HG02852 (cell line): ENCODE measurements around the gene RABL2A.
"Not testable (repeated sequence)": the region's sequence is repeated elsewhere in the genome, so short reads cannot be mapped to it uniquely, and the experiment has no call there.

Source experiments
- ATAC-seq: cut with Tn5 transposase; IDR thresholded peaks from one replicate; pipeline ENCODE4 v1.9.1; 2021; ENCODE audit warnings: mild to moderate bottlenecking, moderate library complexity; ENCODE audit not compliant: unreplicated experiment

The RABL2A gene

GRCh38 chr2:113626616-113627330 is at the start of gene RABL2A:
Gene RABL2A (plus strand): TSS chr2:113627266. CDS start chr2:113628607, 1,341 bp downstream.
- peak; percentile 95 for ATAC-seq

DNA sequence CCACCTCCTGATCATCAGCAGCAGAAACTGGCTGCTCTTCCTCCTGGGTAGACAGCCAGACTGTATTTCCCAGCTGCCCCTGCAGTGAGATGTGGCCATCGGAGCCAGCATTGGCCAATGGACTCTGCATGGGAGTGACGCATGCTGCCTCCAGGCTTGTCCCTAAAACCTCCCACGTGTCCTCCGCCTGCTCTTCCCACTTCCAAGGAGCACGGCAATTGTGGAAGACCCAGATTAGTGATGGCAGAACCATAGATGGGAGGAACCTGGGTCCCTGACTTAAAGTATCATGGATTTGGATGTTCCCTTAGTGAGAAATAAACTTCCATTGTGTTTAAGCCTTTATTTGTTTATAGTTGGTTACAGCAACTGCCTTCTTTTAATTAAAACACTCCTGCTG is 48.6 kb upstream of the RABL2A start:
- ATAC-seq, result not testable (repeated sequence)

DNA sequence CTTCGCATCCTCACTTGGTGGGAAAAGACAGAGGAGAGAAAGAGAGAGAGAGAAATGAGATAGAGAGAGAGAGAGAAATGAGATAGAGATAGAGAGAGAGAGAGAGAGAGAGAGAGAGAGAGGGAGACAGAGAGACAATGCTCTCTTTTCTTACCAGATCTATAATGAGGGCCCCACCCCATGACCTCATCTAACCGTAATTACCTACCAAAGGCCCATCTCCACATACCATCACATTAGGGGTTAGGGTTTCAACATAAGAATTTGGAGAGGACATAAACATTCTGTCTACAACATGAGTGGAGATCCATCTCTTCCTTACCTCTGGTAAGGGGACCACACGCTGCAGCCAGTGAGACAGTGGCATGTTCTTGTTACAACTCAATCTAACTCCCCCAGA is 44.6 kb upstream of the RABL2A start:
- ATAC-seq, result not testable (repeated sequence)

- not testable (repeated sequence) for ATAC-seq
Measured at GRCh38 chr2:113583521-113584225, 43.4 kb upstream of the RABL2A start.

GRCh38 chr2:113584311-113585092 is 42.6 kb upstream of the RABL2A start:
- ATAC-seq, result not testable (repeated sequence)

- ATAC-seq, result not testable (repeated sequence)
Measured at GRCh38 chr2:113587201-113587600, 39.9 kb upstream of the RABL2A start.

DNA sequence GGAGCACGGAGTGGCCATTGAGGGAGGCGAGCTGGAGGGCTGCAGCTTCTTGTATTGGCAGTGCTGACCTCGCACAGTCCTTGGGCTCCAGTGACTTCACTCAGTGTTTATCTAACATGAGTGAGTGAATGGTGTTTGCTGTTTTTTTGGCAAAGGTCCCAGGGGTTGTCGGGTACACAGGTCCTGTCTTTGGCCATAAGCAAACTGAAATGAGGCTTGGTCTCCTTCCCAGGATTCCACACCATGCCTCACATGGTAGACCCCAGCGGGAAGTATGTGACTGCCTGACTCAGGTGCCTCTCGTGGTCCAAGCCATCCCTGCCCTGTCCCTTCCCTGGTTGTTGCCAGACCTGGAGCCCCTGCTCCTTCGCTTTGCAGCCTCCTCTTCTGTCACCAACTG is 37.5 kb upstream of the RABL2A start:
- ATAC-seq, result not testable (repeated sequence)

DNA sequence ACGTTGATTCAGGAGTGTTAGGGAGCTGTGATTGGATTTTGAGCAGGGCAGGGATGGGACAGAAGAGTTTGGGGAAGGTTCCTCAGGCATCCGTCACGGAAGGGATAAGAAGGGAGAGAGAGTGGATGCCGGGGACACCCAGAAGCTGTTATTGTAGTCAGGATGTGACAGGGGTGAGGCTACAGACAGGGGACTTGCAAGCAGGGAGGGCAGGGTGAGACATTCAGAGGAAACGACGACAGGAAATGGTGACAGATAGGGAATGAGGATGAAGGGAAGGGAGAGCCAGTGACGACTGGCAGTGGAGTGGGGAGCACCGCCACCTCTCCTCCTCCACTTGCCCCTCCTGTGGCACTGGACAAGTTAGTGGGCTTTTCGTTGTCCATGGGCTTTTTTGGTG is 35.1 kb upstream of the RABL2A start:
- not testable (repeated sequence) for ATAC-seq

DNA sequence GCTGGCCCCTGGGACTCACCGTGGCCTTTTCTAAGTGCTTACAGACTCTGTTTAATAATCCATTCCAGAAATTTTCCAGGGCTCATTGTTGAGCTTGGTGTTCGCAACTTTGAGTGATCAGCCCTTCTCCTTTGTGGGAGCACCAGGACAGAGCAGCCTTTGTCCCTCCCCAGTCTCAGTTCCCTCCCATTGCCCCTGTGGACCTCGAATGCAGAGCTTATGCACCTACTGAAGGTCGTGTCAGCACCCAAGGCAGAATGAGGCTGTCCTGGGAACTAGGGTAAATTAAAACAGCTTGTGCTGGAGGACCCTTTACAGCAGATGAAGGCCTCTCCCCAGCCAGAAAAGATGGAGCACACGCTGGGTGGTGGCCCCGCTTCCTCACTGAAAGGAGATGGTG is 33.8 kb upstream of the RABL2A start:
- not testable (repeated sequence) for ATAC-seq

GRCh38 chr2:113595725-113596124 is 31.3 kb upstream of the RABL2A start:
- not testable (repeated sequence) for ATAC-seq

GRCh38 chr2:113597164-113597563 is 29.9 kb upstream of the RABL2A start:
- not testable (repeated sequence) for ATAC-seq

- not testable (repeated sequence) for ATAC-seq
Measured at GRCh38 chr2:113597572-113597971, 29.5 kb upstream of the RABL2A start.

GRCh38 chr2:113598180-113598579 is 28.9 kb upstream of the RABL2A start:
- not testable (repeated sequence) for ATAC-seq

DNA sequence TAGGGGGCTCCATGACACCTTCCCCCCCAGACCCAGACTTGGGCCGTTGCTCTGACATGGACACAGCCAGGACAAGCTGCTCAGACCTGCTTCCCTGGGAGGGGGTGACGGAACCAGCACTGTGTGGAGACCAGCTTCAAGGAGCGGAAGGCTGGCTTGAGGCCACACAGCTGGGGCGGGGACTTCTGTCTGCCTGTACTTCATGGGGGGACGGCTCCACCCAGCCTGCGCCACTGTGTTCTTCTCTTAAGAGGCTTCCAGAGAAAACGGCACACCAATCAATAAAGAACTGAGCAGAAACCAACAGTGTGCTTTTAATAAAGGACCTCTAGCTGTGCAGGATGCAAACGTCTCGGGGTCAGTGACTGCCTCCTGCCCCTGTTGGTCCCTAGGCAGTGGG is 28.3 kb upstream of the RABL2A start:
- ATAC-seq, result not testable (repeated sequence)

- ATAC-seq, result not testable (repeated sequence)
Measured at GRCh38 chr2:113599208-113599607, 27.9 kb upstream of the RABL2A start.

GRCh38 chr2:113602040-113602769 is 24.9 kb upstream of the RABL2A start:
- not testable (repeated sequence) for ATAC-seq

DNA sequence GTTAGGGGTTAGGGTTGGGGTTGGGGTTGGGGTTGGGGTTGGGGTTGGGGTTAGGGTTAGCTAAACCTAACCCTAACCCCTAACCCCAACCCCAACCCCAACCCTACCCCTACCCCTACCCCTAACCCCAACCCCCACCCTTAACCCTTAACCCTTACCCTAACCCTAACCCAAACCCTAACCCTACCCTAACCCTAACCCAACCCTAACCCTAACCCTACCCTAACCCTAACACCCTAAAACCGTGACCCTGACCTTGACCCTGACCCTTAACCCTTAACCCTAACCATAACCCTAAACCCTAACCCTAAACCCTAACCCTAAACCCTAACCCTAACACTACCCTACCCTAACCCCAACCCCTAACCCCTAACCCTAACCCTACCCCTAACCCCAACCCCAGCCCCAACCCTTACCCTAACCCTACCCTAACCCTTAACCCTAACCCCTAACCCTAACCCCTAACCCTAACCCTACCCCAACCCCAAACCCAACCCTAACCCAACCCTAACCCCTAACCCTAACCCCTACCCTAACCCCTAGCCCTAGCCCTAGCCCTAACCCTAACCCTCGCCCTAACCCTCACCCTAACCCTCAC is 24.1 kb upstream of the RABL2A start:
- no peak for ATAC-seq

GRCh38 chr2:113603467-113604084 is 23.5 kb upstream of the RABL2A start:
- peak; percentile 95 for ATAC-seq

DNA sequence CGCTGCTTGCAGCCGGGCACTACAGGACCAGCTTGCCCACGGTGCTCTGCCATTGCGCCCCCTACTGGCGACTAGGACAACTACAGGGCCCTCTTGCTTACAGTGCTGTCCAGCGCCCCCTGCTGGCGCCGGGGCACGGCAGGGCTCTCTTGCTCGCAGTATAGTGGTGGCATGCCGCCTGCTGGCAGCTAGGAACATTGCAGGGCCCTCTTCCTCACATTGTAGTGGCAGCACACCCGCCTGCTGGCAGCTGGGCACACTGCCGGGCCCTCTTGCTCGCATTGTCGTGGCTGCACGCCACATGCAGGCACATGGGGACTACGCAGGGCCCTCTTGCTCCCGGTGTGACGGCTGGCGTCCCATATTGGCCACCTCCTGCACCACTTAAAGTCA is 23.0 kb upstream of the RABL2A start:
- ATAC-seq, result not testable (repeated sequence)

DNA sequence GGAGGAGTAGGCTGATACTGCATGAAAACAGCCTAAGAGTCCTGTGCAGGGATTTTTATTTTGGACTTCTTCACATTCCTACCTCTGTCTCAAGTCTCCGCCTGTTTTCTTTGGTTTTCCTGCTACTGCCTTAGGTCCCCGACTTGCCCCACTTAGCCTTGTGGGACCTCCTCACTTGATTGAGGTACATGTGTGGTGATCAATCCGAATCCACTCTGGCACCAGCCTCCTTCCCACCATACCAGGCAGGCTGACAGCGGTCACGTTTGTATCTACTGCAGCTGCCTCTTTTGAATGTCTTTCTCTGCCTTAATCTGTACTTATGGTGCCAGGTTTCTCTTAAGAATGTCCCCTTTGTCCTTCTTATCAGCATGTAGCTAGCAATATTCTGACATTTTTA is 22.4 kb upstream of the RABL2A start:
- not testable (repeated sequence) for ATAC-seq
